Kidney epithelial cell (primary cell): ENCODE measurements around the gene FAM236C. TPM values are rescaled to one million over a fixed set of nuclear protein-coding genes. Genes with fewer than 3 reads are reported as not detected.

ENCODE experiments used
- total RNA-seq: library from RNA; depleted of rRNA; stranded (reverse); fragments of >200 nt; gene quantifications from 2 replicates; pipeline ENCODE4 v1.2.3, GENCODE V29; 2015

Gene FAM236C
- total RNA-seq, 1 donor from 2014 or later = not detected

Other genes with a start within 250 kb of the FAM236C start
- gene PHKA1, start 198.3 kb upstream of the FAM236C start, total RNA-seq = 6.4 TPM in 2 replicates
- not detected in 2 replicates for gene DMRTC1B, start 135.7 kb upstream of the FAM236C start, total RNA-seq
- not detected in 2 replicates for gene FAM236B, start 130.0 kb upstream of the FAM236C start, total RNA-seq
- not detected in 2 replicates for gene FAM236D, start 104.4 kb upstream of the FAM236C start, total RNA-seq
- gene FAM236A, start 25.6 kb downstream of the FAM236C start, total RNA-seq = not detected in 2 replicates
- gene DMRTC1, start 31.2 kb downstream of the FAM236C start, total RNA-seq = not detected in 2 replicates
- gene PABPC1L2B, start 90.3 kb downstream of the FAM236C start, total RNA-seq = 0.17 TPM in 1 of 2 replicates, not detected in the other
- not detected in 2 replicates for gene PABPC1L2A, start 166.9 kb downstream of the FAM236C start, total RNA-seq